Stimulated activated CD4-positive, alpha-beta T cell treated with anti-CD3 and anti-CD28 coated beads, Interleukin-4, amount 100 ng/mL, for 48 hours (primary cell): ENCODE data around the gene RMDN2.
"Not testable (repeated sequence)": the region's sequence is repeated elsewhere in the genome, so short reads cannot be mapped to it uniquely, and the experiment has no call there.

Source experiments
- DNase-seq, 2 donors: peaks; one replicate each; pipeline ENCODE4 v3.0.0-alpha.2; 2020; ENCODE audit warnings: low read depth in 2 of 2

The RMDN2 gene

DNA sequence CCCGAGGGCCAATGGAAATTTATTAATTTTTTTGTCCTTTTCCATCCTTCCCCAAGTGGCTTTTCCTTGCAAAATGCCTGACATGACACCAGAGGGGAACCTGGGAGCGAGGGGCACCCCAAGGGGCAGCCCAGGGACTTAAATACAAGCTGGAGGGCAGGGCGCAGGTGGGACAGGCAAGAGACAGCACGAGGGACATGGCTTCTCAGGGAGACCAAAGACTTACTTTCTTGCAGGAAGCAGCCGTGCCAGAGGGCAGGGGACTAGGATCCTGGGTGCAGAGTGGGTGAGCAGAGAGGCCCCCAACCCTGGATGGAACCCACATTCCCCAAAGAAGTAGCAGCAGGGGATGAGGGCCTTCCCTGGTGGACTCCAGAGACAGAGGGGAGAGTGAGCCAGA is 5.3 kb downstream of the RMDN2 start:
- not testable (repeated sequence) for DNase-seq

- DNase-seq = not testable (repeated sequence)
These were observed 7.8 kb downstream of the RMDN2 start for GRCh38 chr2:37932873-37933272.

GRCh38 chr2:37934591-37935513 is 9.8 kb downstream of the RMDN2 start:
- DNase-seq = no peak

DNA sequence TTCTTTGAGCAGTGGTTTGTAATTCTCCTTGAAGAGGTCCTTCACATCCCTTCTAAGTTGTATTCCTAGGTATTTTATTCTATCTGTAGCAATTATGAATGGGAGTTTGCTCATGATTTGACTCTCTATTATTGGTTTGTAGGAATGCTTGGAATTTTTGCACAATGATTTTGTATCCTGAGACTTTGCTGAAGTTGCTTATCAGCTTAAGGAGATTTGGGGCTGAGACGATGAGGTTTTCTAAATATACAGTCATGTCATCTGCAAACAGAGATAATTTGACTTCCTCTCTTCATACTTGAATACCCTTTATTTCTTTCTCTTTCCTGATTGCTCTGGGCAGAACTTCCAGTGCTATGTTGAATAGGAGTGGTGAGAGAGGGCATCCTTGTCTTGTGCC is 12.5 kb downstream of the RMDN2 start:
- DNase-seq = not testable (repeated sequence)

- not testable (repeated sequence) for DNase-seq
These were observed 16.2 kb downstream of the RMDN2 start for GRCh38 chr2:37941267-37941666.

GRCh38 chr2:37944268-37944667 is 19.2 kb downstream of the RMDN2 start:
- no peak for DNase-seq

- no peak for DNase-seq
These were observed 22.2 kb downstream of the RMDN2 start for GRCh38 chr2:37947306-37947705.

DNA sequence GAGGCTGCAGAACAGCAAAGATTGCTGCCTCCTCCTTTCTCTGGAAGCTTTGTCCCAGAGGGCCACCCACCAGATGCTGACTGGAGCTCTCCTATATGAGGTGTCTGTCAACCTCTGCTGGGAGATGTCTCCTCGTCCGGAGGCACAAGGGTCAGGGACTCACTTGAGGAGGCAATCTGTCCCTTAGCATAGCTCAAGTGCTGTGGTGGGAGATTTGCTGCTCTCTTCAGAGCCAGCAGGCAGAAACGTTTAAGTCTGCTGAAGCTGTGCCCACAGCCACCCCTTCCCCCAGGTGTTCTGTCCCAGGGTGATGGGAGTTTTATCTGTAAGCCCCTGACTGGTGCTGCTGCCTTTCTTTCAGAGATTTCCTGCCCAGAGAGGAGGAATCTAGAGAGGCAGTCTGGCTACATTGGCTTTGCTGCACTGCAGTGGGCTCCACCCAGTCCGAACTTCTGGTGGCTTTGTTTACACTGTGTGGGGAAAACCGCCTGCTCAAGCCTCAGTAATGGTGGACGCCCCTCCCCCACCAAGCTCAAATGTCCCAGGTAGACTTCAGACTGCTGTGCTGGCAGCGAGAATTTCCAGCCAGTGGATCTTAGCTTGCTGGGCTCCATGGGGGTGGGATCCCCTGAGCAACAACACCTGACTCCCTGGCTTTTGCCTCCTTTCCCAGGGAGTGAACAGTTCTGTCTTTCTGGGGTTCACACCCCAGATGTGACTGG is 37.1 kb downstream of the RMDN2 start:
- not testable (repeated sequence) for DNase-seq

GRCh38 chr2:37962740-37963121 is 37.6 kb downstream of the RMDN2 start:
- DNase-seq = not testable (repeated sequence)

DNA sequence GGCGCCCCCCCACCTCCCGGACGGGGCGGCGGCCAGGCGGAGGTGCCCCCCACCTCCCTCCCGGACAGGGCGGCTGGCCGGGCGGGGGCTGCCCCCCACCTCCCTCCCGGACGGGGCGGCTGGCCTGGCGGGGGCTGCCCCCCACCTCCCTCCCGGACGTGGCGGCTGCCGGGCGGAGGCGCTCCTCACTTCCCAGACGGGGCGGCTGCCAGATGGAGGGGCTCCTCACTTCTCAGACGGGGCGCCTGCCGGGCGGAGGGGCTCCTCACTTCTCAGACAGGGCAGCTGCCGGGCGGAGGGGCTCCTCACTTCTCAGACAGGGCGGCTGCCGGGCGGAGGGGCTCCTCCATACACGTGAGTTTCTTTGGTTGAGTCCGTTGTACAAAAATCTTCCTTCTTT is 38.8 kb downstream of the RMDN2 start:
- not testable (repeated sequence) for DNase-seq

GRCh38 chr2:37966326-37966725 is 41.2 kb downstream of the RMDN2 start:
- no peak for DNase-seq

GRCh38 chr2:37969731-37970130 is 44.6 kb downstream of the RMDN2 start:
- DNase-seq = no peak

- no peak for DNase-seq
These were observed 46.9 kb downstream of the RMDN2 start for GRCh38 chr2:37971971-37972370.

DNA sequence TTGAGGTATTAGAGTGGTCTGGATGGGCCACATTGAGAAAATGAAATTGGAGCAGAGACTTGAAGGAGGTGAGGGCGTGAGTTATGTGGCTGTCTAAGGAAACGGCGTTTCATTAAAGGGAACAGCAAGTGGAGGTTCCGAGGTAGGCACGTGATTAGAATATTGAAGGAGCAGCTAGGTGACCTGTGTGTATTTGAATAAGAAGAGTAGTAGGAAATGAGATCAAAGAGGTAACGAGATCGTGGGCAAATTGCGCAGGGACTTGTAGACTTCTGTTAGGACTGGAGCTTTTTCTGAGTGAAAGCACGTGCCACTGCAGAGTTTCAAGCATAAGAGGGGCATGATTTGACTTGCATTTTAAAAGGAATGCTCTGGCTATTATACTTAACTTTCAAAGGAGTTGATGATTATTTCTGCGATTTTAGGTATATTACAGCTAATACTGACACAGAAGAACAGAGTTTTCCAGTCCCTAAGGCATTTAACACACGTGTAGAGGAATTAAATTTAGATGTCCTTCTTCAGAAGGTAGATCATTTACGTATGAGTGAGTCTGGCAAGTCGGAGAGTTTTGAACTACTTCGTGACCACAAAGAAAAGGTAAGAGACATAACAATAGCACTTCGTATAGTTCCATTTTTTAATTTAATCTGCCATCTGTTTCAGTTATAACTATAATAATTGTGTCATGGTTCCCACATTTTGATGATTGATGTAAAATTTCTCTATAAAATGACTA is 48.7 kb downstream of the RMDN2 start:
- no peak for DNase-seq

DNA sequence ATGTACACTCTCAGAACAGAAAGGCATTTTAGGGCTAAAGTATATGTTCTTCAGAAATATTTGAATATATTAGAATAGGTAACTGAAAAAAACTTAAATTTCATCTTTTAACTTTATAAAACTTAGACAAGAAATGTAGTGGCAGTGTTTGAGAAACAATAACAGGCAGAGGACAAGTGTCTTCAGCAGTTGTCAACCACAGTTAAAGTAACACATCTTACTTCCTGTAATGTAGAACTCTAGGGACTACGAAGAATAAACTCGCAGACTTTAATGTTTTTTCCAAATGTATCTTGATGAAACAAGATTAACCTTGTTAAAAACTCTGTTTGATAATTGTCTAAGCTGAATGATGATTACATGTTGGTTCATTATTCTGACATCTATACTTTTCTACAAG is 50.7 kb downstream of the RMDN2 start:
- no peak for DNase-seq

GRCh38 chr2:37976411-37976810 is 51.3 kb downstream of the RMDN2 start:
- no peak for DNase-seq

DNA sequence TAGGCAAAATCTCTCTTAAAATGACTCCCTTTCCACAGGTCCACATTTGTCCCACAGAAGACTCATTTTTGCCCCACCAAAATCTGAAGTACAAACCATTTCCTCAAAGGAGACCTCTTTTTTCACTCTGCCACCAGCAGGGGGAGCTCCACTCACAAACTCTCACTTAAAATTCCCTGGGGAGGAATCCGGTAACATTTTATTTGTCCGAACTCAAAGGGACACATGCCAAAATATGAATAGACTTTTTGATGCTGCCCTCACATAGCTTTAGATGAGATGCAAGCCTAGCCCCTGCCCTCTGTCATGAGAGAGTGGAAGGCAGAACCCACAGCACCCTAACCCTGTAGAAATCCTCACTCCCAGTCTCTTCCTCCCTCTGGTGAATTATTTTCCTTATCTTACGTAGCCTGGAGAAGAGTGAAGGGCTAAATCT is 57.1 kb downstream of the RMDN2 start:
- peak; percentile 42 to 49 for DNase-seq

- no peak for DNase-seq
These were observed 57.8 kb downstream of the RMDN2 start for GRCh38 chr2:37982847-37983246.

GRCh38 chr2:37983719-37984118 is 58.6 kb downstream of the RMDN2 start:
- DNase-seq = no peak

GRCh38 chr2:37984176-37984575 is 59.1 kb downstream of the RMDN2 start:
- no peak for DNase-seq

DNA sequence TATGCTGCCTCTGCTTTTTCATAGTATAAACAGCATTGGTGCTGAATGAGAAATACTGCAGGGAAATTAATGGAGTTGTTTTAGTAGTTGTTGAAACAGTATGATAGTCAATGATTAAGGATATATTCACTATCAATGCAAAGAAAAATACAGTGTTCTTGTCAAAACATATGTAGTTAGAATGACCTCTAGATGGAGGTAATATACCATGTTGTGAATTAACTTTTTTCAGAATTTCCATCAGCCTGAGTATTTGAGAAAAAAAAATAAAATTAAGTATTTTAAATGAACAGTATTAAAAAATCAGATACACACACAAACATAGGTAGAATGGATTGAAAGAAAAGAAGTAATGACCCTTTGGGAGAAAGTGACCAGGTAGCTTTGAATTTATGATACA is 59.5 kb downstream of the RMDN2 start:
- no peak for DNase-seq

GRCh38 chr2:37985333-37985732 is 60.2 kb downstream of the RMDN2 start:
- no peak for DNase-seq
